Measurements from ENCODE around the gene DNMBP.

DNA sequence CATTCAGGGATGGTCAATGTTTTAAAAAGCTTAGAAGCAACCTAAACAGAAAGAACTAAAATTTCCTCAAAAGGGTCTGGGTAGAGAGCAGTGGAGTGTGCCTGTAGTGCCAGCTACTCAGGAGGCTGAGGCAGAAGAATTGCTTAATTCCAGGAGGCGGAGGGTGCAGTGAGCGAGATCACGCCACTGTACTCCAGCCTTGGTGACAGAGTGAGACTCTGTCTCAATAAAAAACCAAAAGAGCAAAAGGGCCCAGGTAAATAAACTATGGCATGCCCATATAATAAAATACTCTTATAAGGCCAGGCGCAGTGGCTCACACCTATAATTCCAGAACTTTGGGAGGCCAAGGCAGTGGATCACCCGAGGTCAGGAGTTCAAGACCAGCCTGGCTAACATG is 93.0 kb downstream of the DNMBP start:
- TF ChIP-seq EZH2 (IDR thresholded peaks at IDR 0.05; ENCODE audit: insufficient read depth, poor library complexity, severe bottlenecking) (no peak), EZH2phosphoT487 (IDR thresholded peaks at IDR 0.05; ENCODE audit: insufficient read depth, low read depth) (no peak)
